ENCODE results near the gene COL1A1. TPM values are rescaled to one million over a fixed set of nuclear protein-coding genes. Genes with fewer than 3 reads are reported as not detected.
A peak's percentile ranks its signal among the peaks of the same experiment; 100 is the strongest.

The COL1A1 gene
- polyA plus RNA-seq, 1 experiment: 1,356 TPM

GRCh38 chr17:50146927-50147665 is 54.3 kb downstream of the COL1A1 start:
- Histone ChIP-seq H3K27ac (ENCODE audit: low read depth, low read length) (no peak overlapping the region), H3K4me3 (ENCODE audit: low read depth, low read length) (peak overlapping the region; percentile 79), H3K27me3 (ENCODE audit: control insufficient read depth, insufficient read depth, low read length) (no peaks in the 10 kb centered on the region), H3K9me3 (ENCODE audit: control insufficient read depth, insufficient read depth, low read length) (no peaks in the 10 kb centered on the region; the same call in 1 of the 2 replicates)
- ChIA-PET CTCF (interaction anchor here (0.7 to 5.5 kb wide), 5 partner anchors 8 to 150 kb away, joined by 3 to 25 read pairs (median 5); no protein-coding TSS in a partner anchor), POLR2A (interaction anchor here (0.5 to 1.4 kb wide), 5 partner anchors 9 to 863 kb away, joined by 3 to 5 read pairs (median 3); partner anchors contain the start of gene COL1A1)
- no peak for TF ChIP-seq CTCF (IDR thresholded peaks at IDR 0.05; ENCODE audit: low read depth, low read length)
- no peak for DNase-seq (ENCODE audit: low read depth, low spot score)

- H3K27me3 ChIP-seq (ENCODE audit: control insufficient read depth, insufficient read depth, low read length): no peaks in the 10 kb centered on the region
- ChIA-PET CTCF (interaction anchor here (0.8 to 5.5 kb wide), 4 partner anchors 15 to 151 kb away, joined by 5 to 25 read pairs (median 8); no protein-coding TSS in a partner anchor), POLR2A (interaction anchor here (0.5 to 1.3 kb wide), 2 partner anchors 55 to 862 kb away, joined by 4 to 5 read pairs; partner anchors contain the start of gene COL1A1)
- TF ChIP-seq CTCF (IDR thresholded peaks at IDR 0.05; ENCODE audit: low read depth, low read length): no peak; the same call in 1 of the 2 replicates
- peak overlapping the region; percentile 79 for H3K4me3 ChIP-seq (ENCODE audit: low read depth, low read length)
- H3K27ac ChIP-seq (ENCODE audit: low read depth, low read length): no peak overlapping the region
- DNase-seq (ENCODE audit: low read depth, low spot score): no peak
- H3K9me3 ChIP-seq (ENCODE audit: control insufficient read depth, insufficient read depth, low read length): no peaks in the 10 kb centered on the region; the same call in 1 of the 2 replicates
Observed at GRCh38 chr17:50146230-50146926, 55.1 kb downstream of the COL1A1 start.

GRCh38 chr17:50145532-50146229 is 55.8 kb downstream of the COL1A1 start:
- Histone ChIP-seq H3K4me3 (ENCODE audit: low read depth, low read length) (peak overlapping the region; percentile 79), H3K27ac (ENCODE audit: low read depth, low read length) (no peak overlapping the region), H3K9me3 (ENCODE audit: control insufficient read depth, insufficient read depth, low read length) (no peaks in the 10 kb centered on the region; the same call in 1 of the 2 replicates), H3K27me3 (ENCODE audit: control insufficient read depth, insufficient read depth, low read length) (no peaks in the 10 kb centered on the region)
- no peak for DNase-seq (ENCODE audit: low read depth, low spot score)
- ChIA-PET CTCF (interaction anchor here (0.8 to 5.5 kb wide), 3 partner anchors 16 to 152 kb away, joined by 6 to 25 read pairs (median 9); no protein-coding TSS in a partner anchor), POLR2A (interaction anchor here (1.3 kb wide), 1 partner anchor 56 kb away, joined by 5 read pairs; the partner anchor contains the start of gene COL1A1)
- no peak for TF ChIP-seq CTCF (IDR thresholded peaks at IDR 0.05; ENCODE audit: low read depth, low read length)

- TF ChIP-seq CTCF (IDR thresholded peaks at IDR 0.05; ENCODE audit: low read depth, low read length): no peak
- Histone ChIP-seq H3K4me3 (ENCODE audit: low read depth, low read length) (0 out of 2 replicates have a peak overlapping the region, but pooled peaks have one; percentile 2), H3K9me3 (ENCODE audit: control insufficient read depth, insufficient read depth, low read length) (peaks cover 5% of the 10 kb centered on the region), H3K27me3 (ENCODE audit: control insufficient read depth, insufficient read depth, low read length) (no peaks in the 10 kb centered on the region), H3K27ac (ENCODE audit: low read depth, low read length) (no peak overlapping the region)
- CTCF ChIA-PET: interaction anchor here (1.8 to 5.5 kb wide), 2 partner anchors 17 to 51 kb away, joined by 6 to 25 read pairs; no protein-coding TSS in a partner anchor
- POLR2A ChIA-PET: no interaction called here
- DNase-seq (ENCODE audit: low read depth, low spot score): no peak
Observed at GRCh38 chr17:50144845-50145531, 56.4 kb downstream of the COL1A1 start.

Measured in AG04450 (cell line).